K562 treated with DMSO at 1 percent for 48 hours (cell line): ENCODE data around the gene KLHL34. TPM values are rescaled to one million over a fixed set of nuclear protein-coding genes. Genes with fewer than 3 reads are reported as not detected.

ENCODE experiments used
- total RNA-seq: library from RNA; unstranded; fragments of 300-600 nt; gene quantifications from 2 replicates; pipeline ENCODE4 v1.2.3, GENCODE V29; 2022; ENCODE audit warnings: low replicate concordance; ENCODE audit errors: extremely low read depth

KLHL34 gene, protein sequence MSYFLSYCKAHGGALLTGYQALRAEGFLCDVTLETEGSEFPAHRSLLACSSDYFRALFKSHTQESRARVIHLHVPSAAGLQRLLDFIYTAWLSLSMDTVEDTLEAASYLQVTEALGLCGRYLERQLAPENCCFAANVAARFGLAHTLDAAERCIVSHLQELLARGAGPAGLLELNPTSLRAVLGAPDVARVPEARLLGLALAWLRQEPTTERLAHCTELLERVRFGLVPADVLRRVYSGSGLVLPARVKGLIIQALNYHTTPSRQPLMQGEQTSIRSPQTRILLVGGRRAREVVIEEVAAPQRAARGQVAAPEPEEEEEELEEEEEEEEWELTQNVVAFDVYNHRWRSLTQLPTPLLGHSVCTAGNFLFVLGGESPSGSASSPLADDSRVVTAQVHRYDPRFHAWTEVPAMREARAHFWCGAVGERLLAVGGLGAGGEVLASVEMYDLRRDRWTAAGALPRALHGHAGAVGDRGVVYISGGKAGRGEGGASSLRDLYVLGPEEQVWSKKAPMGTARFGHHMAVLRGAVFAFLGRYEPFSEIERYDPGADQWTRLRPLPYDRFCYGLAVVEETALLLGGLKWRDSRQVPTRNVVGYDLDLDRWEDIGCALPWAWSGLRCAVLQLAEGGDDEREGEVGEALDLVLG
- total RNA-seq, result not detected in 2 replicates

GRCh38 chrX:21658152-21658737, at the start of gene KLHL34:
TSS of gene KLHL34 (minus strand) at chrX:21658330. CDS start at chrX:21657788, 542 bp downstream.

Other genes with a start within 250 kb of the KLHL34 start
- not detected in 2 replicates for gene SMPX, start 99.8 kb upstream of the KLHL34 start, total RNA-seq
- not detected in 2 replicates for gene MBTPS2, start 181.3 kb upstream of the KLHL34 start, total RNA-seq
- gene YY2, start 197.7 kb upstream of the KLHL34 start, total RNA-seq, result not detected in 2 replicates